NCI-H748 (cell line): ENCODE results near the gene ACOT7.
"Not testable (repeated sequence)": the region's sequence is repeated elsewhere in the genome, so short reads cannot be mapped to it uniquely, and the experiment has no call there.

Source experiments
- DNase-seq: peaks from one replicate; lab custom pipeline; 2025; ENCODE audit not compliant: unreplicated experiment; lab: John Stamatoyannopoulos, UW

ACOT7 gene, protein sequence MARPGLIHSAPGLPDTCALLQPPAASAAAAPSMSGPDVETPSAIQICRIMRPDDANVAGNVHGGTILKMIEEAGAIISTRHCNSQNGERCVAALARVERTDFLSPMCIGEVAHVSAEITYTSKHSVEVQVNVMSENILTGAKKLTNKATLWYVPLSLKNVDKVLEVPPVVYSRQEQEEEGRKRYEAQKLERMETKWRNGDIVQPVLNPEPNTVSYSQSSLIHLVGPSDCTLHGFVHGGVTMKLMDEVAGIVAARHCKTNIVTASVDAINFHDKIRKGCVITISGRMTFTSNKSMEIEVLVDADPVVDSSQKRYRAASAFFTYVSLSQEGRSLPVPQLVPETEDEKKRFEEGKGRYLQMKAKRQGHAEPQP

DNA sequence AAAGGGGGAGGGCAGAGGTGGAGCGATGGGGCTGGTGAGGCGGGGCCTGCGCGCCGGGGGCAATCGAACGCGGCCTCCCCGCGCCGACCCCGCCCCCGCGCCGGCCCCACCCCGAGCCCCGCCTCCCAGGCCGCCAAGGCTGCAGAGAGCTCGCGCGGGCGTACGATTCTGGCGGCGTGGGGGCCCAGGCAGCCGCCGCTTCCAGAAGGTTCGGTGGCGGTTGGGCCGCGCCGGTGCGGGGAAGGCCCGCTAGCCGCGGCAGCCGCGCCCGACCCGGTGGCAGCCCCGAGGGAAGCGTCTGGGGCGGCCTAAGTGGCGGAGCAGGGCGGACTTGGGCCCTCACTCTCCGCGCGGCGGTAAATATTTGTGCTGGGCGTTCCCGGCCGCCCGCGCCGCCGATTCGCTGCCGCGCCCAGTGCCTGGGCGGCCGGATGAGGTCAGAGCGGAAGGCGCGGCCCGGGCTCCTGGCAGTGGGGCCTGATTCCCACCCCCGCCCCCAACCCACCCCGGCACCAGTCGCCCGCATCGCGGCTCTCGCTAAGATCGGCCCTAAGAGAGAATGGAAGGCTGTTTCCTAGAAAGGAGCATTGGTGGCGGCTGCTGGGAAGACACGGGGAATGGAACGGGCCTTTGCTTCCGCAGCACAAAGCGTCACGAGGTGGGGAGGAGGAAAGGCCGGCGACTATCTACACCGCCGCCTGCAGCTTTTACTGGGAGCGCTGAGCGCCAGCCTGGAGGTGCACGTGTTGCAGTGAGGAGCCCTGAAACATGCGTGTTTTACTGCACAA lies at the start of gene ACOT7:
Gene ACOT7, minus strand, starts transcription at position 368 of the 788 bp plus-strand sequence. CDS start 368 bp downstream, outside the sequence.
- DNase-seq: peak; percentile 88

DNA sequence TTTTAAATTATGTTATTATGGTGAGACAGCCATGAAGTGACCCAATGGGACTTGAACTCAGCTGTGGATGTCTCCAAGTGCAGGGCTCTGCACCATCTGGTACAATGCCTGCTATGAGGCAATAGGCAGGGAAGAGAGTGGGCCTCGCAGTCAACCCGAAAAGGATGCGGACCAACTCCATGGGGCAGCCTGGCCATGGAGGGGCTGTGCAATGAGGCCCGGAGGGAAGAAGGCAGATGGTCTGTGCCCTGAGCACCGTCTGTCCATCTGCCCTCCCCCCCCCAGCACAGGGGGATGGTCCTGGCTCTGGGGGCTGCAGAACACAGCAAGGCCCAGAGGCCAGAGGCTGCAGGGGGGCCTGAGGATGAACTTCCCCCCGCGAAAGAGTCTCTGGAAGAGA lies 48.0 kb upstream of the ACOT7 start:
- no peak for DNase-seq

DNA sequence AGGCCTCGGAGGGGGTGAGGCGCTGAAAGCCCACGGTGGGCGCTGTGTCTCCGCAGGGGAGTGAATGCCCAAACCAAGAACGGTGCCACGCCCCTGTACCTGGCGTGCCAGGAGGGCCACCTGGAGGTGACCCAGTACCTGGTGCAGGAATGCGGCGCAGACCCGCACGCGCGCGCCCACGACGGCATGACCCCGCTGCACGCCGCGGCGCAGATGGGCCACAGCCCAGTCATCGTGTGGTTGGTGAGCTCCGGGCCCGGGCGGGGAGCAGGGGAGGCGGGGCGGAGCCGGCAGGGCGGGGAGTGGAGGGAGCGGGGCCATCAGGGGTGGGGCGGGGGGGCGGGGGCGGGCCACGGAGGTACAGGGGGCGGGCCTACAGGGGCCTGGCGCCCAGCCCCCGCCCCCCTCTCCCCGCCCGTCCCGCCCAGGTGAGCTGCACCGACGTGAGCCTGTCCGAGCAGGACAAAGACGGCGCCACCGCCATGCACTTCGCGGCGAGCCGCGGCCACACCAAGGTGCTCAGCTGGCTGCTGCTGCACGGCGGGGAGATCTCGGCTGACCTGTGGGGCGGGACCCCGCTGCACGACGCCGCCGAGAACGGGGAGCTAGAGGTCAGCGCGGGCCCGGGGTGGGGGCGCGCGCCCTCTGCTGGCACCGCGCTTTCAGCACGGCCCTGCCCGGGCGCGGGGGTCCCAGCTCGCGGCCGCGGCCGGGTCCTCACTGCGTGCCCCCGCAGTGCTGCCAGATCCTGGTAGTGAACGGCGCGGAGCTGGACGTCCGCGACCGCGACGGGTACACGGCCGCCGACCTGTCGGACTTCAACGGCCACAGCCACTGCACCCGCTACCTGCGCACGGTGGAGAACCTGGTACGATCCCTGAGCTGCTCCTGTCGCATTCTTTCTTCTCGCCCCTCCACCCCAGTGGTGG lies 46.9 kb upstream of the ACOT7 start:
- DNase-seq: peak; percentile 65

DNA sequence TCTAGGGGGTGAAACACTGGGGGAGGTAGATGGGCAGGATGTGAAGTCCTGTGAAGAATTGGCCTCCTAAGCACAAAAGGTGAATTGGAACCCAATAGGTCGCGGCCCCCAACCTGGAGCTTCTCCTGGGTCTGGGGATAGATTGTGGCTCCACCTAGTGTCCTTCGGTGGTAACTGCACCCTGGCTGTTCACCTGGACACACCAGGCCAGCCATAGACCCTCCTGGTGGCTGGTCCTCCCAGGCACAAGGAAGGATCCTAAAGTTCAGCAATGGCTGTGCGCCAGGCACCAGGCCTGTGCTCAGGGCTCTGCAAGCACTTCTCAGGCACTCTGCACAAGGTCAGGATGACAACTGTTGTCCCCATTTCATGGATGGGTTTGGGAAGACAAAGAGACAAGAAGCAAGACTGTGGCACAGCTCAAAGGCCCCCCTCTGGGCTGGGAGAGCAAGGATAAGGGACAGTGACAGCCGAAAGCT lies 44.5 kb upstream of the ACOT7 start:
- DNase-seq: peak; percentile 68

DNA sequence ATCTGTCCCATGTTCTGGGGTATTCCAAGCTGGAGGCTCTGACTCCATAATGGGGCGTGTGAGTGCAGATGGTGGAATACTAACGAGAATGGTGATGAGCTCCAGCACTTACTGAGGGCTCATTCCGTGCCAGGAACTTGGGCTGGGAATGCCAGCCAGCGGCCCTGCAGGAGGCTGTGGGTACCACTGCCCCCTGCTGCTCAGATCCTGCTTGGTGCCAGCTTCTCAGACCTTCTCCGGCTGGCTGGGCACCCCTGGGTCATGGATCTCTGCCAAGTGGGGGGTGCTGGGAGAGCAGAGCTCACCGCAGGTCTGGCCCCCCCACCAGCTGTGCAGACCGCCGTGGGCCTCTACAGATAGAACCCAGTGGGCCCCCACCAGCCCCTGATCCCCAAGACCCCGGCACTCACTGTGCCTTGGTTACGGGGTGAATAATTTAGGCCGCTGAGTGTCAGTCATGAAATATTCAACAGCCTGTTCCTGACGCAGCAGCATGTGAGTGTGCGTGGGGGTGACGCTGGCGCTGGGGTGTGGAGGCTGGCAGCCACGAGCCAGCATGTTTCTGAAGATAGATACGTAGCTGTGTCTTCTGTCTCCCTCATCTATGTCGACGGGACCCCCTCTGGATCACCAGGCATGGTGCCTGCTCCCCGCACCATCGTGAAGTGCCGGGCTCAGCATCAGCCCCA lies 43.6 kb upstream of the ACOT7 start:
- DNase-seq: not testable (repeated sequence)

DNA sequence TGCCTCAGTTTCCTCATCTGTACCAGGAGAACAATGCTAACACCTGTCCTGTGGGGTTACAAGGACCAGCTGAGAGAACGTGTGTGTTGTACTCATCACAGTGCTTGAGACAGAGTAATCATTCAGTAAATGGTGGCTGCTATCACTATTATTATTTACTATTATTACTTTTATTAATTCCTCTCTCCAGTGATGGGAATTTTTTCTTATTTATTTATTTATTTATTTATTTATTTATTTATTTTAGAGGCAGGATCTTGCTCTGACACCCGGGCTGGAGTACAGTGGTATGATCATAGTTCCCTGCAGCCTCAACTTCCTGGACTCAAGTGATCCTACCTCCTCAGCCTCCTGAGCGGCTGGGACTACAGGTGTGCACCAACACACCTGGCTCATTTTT lies 42.7 kb upstream of the ACOT7 start:
- DNase-seq: not testable (repeated sequence)

DNA sequence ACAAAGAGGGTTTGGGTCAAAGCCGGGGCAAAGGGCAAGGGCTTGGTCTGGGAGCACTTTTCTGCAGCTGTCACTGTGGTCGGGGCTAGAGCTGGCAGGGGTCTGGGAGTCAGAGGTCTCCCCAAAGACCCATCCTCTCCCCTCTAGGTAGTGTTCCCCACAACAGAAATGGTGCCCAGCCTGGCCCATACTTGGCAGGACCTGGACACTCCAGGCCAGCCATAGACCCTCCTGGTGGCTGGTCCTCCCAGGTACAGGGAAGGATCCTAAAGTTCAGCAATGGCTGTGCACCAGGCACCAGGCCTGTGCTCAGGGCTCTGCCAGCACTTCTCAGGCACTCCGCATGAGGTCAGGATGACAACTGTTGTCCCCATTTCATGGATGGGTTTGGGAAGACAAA lies 42.0 kb upstream of the ACOT7 start:
- DNase-seq: no peak

DNA sequence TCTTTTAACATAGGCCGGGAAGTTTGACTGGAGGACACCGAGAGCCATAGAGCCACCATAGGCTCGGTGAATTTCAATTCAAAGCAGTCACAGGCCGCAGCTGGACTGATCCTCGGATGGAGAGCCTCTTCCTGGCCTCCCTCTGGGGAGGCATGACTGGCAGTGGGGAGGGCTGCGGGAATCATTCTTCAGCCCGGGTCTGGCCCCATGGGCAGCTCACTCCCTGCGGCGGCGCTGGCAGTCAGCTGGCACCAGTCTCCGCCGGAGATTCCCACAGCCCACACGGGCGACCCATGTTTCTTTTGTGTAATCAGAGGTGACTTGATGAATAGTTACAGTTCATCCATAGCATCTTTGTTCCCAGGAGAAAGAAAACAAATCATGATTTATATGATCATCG lies 41.6 kb upstream of the ACOT7 start:
- no peak for DNase-seq

DNA sequence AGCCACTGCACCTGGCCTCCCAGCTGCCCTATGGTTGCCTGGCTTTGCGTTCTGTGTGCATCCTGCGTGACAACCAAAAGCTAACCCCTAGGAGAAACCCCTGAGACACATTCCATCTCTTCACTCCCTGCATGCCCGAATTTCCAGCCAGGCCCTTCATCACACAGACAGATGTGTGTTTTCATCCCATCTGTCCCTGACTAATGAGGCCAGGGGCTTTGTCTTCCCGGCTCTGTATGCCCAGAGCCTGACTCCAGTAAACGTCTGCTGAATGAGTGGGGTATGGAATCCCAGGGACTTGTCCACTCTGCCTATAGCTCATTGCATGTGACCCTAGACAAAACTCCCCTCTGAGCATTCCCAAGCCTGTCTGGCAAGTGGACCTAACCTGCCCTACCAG lies 40.6 kb upstream of the ACOT7 start:
- no peak for DNase-seq

DNA sequence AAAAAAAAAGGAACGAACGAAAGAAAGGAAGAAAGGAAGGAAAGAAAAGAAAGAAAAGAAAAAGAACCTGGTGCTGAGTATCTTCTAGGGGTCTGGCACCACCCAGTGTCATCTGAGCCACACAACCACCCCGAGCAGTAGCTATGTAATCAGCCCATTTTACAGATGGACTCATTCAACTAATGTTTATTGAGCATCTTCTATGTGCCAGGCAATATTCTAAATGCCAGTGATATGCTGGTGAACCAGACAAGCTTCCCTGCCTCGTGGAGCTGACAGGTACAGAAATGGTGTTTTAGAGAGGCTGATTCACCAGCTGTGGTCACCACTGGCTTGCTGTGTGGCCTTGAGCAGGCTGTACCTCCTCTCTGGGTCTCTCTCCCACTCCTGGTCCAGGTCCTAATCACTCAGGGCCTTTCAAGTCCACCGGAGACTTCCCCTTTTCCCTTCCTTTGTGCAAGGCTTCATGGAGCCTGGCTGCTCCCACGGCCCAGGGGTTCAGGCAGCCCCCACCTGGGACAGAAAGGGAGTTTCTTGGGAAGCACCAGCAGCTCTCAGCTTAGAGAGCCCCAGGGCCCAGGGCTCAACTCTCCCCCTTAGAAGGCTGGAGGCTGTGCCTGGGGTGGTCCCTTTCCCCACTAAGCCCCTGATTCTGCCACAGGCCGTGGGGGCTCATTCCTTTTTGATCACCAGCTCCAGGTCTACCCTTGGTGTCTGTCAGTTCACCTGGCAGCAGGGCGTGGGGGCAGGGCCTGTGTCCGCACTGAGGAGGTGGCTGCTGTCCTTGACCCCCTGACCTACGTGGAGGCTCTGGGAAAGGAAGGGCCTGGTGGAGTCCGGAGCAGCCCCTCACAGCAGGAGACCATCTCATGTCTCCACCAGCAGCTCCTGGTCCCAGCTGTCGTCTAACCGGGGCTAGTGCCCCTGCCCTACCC lies 38.3 kb upstream of the ACOT7 start:
- not testable (repeated sequence) for DNase-seq

DNA sequence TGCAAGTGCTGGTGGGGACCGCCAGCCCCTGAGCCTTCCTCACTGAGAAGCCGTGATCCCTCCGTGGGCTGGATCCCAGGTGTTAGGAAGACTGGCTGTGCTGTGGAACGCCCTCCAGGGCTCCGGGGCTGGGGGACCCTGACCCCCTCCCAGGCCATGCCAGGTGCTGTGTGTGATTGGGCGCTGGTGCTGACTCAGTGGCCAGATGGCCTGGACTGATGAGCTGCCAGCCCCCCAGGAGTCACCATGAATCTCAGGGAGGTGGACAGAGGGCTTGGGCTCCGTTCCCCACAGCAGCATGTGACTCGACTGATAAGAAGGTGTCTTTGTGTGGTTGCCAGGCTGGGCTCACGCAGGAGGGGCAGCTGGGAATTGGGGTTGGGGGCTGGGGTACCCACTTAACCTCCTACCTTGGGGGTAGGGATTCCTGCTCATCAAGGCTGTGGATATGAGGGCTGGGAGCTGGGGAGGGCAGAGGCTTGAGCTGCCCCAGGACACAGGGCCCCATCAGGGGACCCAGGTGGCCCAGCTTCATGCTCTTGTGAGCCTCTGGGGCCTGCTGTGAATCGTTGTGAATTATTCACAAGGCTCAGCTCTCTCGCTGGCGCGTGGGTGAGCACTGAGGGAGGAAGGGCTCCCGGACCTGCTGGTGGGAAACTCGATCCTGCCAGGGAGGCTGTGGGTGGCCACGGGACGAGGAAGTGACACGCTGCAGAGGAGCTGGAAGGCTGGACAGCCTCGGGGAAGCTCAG lies 36.3 kb upstream of the ACOT7 start:
- not testable (repeated sequence) for DNase-seq

DNA sequence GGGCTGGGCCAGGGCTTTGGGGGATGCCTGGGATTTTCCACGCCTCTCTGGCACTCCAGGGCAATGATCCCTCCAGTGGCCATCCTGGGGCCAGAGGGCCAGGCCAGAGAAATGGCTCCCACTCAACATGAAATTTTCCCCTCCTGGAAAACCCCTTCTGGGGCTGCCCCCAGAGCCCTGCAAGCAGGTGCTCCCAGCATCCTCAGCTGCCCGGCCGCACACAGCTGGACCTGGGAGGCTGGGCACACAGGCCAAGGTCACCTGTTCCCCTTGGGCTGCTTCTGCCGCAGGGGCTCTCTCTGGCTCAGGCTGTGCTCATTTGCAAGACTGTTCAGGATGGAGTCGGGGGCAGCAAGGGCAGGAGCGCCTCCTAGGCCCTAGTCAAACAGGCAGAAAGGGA lies 34.9 kb upstream of the ACOT7 start:
- DNase-seq: not testable (repeated sequence)

DNA sequence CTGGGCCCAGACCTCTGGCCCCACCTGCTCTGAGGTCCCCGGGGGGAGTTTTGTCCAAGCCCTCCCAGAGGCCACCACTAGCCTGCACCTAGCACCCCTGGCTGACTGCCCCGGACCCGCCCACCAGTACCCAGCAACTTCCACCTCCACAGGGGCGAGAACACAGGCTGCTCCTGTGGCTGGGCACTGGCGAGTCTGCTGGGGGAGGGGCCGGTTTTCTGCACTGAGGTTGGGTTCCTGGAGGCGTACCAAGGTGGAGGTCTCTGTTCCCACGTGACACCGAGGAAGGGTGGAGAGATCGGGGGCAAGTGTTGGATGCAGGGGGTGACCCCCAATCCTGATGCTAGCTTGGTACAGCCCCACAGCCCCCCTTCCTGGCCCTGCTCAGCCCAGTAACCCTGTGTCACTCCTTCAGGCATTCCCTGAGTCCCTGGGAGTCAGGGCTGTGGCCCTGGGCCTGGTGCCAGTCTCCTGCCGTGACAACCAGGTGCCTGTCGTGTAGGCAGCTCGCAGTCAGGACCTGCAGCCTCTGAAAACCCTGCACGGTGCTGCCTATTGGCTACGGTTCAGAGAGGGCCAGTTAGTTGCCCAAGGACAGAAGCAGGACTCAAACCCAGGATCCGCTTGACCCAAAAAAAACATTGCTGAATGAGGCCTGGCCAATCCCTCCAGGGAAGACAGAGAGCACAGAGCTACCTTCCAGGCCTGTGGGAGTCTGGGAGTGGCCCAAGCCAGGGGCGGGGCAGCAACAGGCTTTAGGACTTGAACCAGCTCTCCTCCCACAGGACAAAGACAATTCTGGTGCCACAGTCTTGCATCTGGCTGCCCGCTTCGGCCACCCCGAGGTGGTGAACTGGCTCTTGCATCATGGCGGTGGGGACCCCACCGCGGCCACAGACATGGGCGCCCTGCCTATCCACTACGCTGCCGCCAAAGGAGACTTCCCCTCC lies 34.1 kb upstream of the ACOT7 start:
- no peak for DNase-seq

DNA sequence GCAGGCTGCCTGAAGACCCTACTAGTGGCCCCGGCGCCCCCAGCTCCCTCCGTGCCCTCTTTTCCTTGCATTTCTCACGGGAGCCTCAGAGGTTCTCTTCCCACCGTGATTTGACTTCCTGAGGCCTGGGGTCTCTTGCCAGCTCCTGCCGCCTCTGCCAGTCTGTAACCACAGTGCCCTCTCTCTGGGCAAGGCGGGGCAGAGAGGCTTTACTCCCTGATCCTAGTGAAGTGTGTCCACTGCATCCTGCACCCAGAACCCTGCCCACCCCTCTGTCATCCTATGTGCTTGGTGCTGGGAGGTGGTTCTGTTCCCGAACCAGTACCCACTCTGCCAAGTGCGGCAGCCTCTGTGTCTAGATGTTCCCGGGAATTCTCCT lies 33.4 kb upstream of the ACOT7 start:
- DNase-seq: no peak

DNA sequence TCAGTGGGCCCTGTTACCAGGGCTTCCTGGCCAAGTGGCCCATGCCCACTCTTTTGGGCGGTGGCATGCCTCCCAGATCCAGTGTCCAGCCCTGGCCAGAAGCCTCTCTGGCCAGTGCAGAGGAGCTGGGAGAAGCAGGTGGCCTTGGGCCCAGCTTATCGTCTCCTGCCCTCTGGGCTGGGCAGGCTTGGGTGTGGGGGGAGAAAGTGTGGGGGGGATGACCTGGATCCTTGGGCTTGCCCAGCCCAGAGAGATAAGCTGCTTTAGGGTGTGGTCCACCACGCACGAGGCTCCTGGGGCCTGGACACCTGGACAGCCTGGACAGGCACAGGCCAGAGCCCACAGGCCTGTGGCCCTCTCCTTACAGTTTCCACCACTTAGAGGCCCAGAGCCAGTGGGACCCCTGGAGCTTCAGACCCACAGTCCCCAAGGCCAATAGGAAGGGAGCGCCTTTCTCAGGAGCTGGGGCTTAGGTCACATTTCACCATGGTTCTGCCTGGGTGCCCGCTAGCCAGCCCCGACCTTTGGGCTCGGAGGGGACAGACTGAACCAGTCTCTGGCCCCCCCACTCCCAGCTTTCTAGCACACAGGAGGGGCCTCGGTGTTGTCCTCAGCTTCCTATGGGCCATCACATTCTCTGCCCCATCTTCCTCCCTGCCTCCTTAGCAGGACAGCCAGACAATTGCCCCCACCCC lies 32.9 kb upstream of the ACOT7 start:
- DNase-seq: no peak

DNA sequence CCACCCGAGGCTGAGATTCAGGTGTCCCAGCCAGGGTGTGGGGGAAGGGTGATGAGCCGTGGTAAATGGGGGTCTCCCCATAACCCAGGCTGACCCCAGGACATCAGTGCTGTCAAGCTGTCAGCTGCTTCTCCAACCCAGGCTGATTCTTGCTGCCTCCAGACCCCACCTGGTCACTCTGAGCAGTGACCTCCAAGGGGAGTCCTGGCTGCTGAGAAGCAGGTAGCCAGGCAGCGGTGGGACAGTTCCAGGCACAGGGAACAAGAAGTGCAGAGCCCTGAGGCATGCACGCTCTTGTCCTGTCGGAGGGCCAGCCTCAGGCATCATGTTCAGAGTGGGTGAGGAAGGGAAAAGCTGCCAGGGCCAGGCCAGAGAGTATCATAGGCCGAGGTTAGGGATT lies 32.1 kb upstream of the ACOT7 start:
- DNase-seq: no peak
